Measurements from ENCODE around the gene TMEM97.
A peak's percentile ranks its signal among the peaks of the same experiment; 100 is the strongest.

The TMEM97 gene

DNA sequence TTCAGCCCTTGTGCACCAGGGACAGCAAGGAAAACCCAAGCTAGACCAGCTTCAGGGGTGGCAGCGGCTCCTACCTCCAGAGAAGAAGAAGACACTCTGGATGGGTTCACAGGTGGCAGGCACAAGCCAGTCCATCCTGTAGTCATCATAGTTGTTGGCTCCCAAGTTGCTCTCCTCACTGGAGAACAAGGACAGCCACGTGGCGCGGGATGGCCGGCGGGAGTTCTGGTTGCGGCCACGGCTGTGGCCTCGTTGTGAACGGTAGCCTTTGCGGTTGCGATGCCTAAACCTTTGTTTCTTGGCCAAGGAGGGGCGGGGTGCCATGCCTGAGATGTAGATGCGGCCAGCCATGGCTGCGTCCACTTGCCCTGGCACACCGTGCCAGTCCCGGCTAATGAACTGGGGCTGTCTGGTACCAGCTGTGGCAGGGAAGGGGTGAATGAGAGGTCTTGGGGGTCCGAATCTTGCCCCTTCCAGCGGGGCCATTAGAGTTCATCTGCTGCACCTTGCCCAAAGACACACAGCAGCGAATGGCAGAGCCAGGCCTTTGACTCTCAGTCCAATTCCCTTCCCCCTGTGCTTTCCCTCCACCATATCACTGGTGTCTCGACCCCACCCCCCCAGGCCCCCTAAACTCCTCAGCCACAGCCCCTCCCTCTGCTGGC lies 48.8 kb downstream of the TMEM97 start:
- DNase-seq: no peak

DNA sequence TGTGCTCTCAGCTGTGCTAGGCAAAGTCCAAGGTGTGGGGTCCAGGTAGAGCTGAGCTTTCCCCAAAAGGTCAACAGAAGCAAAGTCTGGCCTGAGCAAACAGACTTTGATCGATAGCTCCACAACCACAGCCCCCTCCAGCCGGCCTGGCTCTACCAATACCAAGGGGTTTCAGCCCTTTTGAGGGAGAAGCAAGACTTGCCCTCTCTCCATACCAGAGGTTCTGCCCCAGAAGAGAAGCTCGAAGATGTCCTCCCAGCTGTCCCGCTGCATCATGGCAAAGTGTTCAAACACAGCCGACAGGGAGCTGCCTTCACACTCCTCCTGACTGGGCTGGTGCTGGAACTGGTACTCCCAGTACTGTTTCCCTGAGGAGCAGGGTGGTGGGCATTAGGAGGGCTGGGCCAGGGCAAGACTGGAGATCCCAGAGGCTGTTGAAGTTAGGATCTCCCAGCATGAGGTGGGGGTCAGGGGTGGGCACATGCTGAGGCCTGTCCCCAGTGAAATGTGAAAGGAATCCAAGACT lies 49.4 kb downstream of the TMEM97 start:
- DNase-seq: no peak

DNA sequence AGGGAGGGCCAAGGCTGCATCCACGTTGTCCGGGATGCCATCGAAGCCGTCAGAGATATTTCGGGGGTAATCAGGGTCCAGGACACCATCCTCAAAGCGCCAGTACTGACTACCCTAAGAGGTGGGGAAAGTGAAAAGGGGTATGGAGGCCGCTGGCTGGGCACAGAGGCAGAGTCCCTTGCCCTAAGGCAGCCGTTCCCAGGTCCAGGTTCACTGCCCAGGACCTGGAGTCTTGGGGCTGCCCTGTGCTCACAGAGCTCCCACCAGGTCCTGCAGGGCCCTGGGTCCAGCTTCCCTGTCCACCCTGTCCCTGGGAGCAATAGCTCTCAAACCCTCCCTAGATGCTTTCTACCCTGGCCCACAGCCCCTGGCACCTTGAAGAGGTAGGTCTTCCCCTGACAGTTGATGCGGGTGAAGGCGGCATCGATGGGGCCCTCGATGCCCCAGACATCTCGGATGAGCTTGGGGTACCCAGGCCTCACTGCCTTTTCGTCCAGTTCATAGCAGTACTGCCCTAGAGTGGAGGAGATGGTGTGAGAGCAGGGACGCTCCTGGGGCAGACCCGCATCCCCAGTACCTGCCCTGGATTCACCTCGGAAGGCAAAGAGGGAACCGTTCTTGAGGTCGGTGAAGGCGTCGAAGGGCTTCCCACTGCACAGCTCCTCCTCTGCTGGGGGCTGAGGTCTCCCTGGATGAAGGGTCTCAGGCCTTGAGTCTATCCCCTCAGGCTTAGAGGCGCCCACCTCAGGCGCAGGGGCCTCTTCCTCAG lies 50.1 kb downstream of the TMEM97 start:
- no peak for DNase-seq

DNA sequence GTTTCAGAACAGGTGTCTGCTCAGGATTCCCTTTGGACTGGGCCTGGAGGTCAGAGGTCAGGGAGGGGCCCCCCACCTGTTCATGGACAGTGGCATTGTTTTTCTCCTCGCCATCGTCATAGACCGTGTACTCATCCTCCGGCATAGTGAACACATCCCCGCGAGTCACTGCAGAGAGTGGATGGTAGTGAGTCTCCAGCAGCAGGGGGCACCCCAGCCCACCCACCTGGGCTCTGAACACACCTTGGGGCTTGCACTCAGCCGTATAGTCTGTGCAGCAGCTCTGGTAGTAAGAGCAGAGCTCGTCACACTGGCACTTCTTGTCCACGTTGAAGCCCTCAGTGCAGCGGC lies 50.7 kb downstream of the TMEM97 start:
- DNase-seq: no peak

DNA sequence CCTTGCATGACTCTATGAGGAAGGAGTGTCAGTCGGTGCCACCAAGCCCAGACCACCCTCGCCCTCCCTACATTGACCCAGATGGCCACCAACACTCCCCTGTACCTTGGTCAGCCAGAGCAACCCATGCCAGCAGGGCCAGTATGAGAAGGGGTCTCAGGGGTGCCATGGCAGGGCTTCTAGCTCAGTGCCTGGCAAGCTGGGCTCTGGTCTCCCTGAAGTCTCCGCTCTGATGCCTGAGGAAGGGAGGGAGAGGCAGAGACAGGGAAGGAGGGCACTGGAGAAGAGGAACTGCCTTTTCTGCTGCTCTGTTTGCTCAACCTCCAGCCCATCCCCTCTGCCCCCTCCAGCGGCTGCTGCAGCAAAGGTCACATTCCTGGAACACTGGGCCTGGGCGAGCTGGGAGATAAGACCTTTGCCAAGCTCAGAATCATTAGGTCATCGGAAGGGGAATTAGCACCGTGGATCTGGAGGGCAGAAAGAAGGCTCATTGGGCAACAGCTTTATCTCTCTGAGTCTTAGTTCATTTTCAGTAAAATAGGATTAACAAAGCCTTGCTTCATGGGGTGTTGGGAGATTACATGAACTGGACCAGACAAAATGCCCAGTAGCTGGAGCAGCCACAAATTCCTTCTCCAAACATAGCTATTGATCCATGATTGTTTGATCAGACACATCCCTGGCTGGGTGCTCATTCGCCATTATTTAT lies 51.2 kb downstream of the TMEM97 start, which contains the start of gene VTN:
VTN (minus strand) TSS at position 273 of the 709 bp plus-strand sequence; CDS start at position 169, 104 bp downstream.
- DNase-seq: no peak

DNA sequence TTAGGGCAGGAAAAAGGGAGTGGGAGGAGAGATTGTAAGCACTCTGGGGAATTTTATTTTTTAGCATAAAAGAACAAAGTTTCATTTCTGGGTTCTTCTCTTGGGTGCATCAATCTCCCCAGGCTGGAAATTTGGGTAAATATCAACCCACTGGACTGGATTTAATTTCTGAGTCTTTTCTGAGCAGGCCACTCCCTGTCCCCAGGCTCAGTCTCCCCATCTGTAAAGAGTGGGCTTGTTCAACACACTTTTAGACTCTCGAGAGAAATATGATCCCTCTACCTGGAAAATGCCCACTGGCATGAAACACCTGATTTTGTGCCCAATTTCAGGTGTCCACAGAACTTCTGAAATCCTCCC lies 51.7 kb downstream of the TMEM97 start:
- DNase-seq: no peak

DNA sequence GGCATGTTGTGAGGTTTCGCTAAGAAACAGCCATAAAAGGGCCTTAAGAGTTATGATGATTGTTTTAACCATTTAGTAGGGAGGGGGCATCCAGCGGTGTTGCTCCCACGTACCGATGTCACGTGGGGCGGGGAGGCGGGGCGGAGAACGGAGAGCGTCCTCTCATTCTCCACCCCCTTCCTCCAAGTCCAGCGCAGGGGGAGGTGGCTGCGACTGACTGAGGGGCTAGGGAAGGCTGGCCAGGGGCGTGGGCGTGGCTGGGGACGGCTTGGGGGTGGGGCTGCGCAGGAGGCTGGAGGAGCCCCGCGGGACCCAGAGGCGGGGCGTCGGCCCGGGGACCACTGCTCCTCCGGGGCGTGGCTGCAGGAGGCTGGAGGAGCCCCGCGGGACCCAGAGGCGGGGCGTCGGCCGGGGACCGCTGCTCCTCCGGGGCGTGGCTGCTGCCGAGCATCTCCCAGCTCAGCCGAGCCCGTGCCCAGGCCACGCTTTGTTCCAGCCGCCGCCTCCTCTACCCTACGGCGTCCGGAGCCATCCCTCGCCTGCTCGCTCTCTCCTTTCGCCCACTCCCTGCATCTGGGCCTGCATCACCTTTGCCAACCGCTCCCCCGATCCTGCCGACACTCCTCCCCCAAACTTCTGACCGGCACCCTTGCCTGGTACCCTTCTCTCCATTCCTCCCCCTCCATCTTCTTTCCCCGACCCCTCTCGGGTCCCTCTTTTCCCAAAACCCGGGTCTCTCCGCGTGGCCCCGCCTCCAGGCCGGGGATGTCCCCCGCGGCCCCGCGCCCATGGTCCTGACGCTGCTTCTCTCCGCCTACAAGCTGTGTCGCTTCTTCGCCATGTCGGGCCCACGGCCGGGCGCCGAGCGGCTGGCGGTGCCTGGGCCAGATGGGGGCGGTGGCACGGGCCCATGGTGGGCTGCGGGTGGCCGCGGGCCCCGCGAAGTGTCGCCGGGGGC lies 52.5 kb downstream of the TMEM97 start, which contains the start of gene SARM1:
SARM1 (plus strand) TSS at position 450 of the 958 bp plus-strand sequence; CDS start at position 789, 339 bp downstream.
- peak; percentile 76 for DNase-seq

DNA sequence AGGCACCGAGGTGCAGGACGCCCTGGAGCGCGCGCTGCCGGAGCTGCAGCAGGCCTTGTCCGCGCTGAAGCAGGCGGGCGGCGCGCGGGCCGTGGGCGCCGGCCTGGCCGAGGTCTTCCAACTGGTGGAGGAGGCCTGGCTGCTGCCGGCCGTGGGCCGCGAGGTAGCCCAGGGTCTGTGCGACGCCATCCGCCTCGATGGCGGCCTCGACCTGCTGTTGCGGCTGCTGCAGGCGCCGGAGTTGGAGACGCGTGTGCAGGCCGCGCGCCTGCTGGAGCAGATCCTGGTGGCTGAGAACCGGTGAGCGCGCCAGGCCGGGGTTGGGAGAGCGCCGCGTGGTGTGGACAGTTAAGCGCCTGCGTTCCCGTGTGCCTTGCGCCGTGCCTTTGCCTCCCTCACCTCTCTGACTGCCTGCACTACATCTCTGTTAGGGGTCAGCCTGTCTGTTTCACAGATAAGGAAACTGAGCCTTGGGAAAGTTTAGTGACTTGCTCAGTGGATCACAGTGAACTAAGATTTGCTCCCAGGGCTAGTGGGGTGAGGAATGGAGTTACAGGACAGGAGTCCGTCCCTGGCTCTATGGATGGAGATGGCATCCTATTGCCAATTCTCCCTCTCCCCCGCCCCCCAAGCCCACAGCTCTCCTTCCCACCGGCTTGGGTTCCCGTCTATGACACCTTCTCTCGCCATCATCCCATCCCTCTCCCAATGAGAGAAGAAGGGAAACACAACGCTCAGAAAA lies 53.4 kb downstream of the TMEM97 start:
- no peak for DNase-seq

DNA sequence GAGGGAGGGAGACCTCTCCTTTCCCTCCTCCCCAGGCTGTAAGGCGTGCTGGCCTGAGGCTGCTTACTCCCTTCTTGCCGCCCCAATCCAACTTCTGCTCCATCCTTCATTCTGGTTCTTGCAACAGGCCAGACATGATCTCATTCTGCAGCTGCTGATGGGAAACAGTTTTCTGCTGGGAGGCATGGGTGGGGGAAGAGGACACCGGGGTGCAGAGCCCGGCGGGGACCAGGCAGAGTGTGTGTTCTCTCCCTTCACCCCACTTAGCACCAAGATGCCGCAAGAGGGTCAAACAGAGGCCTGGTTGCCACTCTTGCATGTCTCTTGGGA lies 53.9 kb downstream of the TMEM97 start:
- no peak for DNase-seq

Data from amniotic stem cell (primary cell).